HepG2 (cell line): Measurements from ENCODE around the gene MYO1C. TPM values are rescaled to one million over a fixed set of nuclear protein-coding genes. Genes with fewer than 3 reads are reported as not detected.
A peak's percentile ranks its signal among the peaks of the same experiment; 100 is the strongest.

ENCODE experiments used
- GABPA ChIP-seq, 2 experiments: IDR thresholded peaks; 2 replicates each; pipeline ENCODE4 v1.6.1; 2011 to 2016; ENCODE audit warnings: low read depth in 2 of 2, low read length in 1 of 2, missing biosample characterization in 1 of 2, missing genetic modification characterization in 1 of 2
- HDAC1 ChIP-seq: sonication (generic); formaldehyde crosslinking; IDR thresholded peaks from 2 replicates; pipeline ENCODE4 v1.5.1; 2020; ENCODE audit warnings: mild to moderate bottlenecking, missing genetic modification reagents
- HIVEP1 ChIP-seq: sonication (generic); formaldehyde crosslinking; IDR thresholded peaks from 2 replicates; pipeline ENCODE4 v1.4.0; 2020; ENCODE audit warnings: mild to moderate bottlenecking, missing genetic modification reagents
- HNRNPLL ChIP-seq: fragments of 200-400 bp; formaldehyde crosslinking; IDR thresholded peaks from 2 replicates; pipeline ENCODE4 v1.6.1; 2017; ENCODE audit warnings: mild to moderate bottlenecking, low read depth, low read length; ENCODE audit not compliant: poor library complexity, severe bottlenecking
- KDM2A ChIP-seq: sonication (generic); formaldehyde crosslinking; IDR thresholded peaks from 2 replicates; pipeline ENCODE4 v1.4.0; 2020; ENCODE audit warnings: low read depth, missing genetic modification reagents, borderline replicate concordance
- SP4 ChIP-seq: sonication (generic); formaldehyde crosslinking; IDR thresholded peaks from 2 replicates; pipeline ENCODE4 v1.8.1; 2023; ENCODE audit warnings: mild to moderate bottlenecking, missing genetic modification reagents
- TBL1XR1 ChIP-seq: fragments of 150-350 bp; IDR thresholded peaks from 2 replicates; pipeline ENCODE4 v1.6.1; 2014; ENCODE audit warnings: borderline replicate concordance, low read length; ENCODE audit not compliant: partially characterized antibody
- ZBTB7B ChIP-seq: sonication (generic); formaldehyde crosslinking; IDR thresholded peaks from 2 replicates; pipeline ENCODE4 v1.4.0; 2020; ENCODE audit warnings: missing genetic modification reagents
- ZFP36L2 ChIP-seq: sonication (generic); formaldehyde crosslinking; IDR thresholded peaks from 2 replicates; pipeline ENCODE4 v1.4.0; 2020; ENCODE audit warnings: missing genetic modification reagents
- ZNF260 ChIP-seq: sonication (generic); formaldehyde crosslinking; IDR thresholded peaks from 2 replicates; pipeline ENCODE4 v1.4.0; 2020; ENCODE audit warnings: missing genetic modification reagents, low read depth, mild to moderate bottlenecking, borderline replicate concordance
- ZNF512B ChIP-seq: sonication (generic); formaldehyde crosslinking; IDR thresholded peaks from 2 replicates; pipeline ENCODE4 v1.5.1; 2020; ENCODE audit warnings: missing genetic modification reagents, mild to moderate bottlenecking, borderline replicate concordance
- ZNF564 ChIP-seq: sonication (generic); formaldehyde crosslinking; IDR thresholded peaks from 2 replicates; pipeline ENCODE4 v1.8.1; 2023; ENCODE audit warnings: mild to moderate bottlenecking, missing genetic modification reagents
- ZSCAN29 ChIP-seq: sonication (generic); formaldehyde crosslinking; conservative IDR thresholded peaks from 2 replicates; pipeline ENCODE4 v1.4.0; 2020; ENCODE audit warnings: mild to moderate bottlenecking, missing genetic modification reagents
- polyA plus RNA-seq, 8 experiments: library from polyadenylated mRNA; depleted of rRNA in 3 of 8; stranded (reverse) in 7 of 8; unstranded in 1 of 8; fragments of >200 nt; fragmentation: Illumina TruSeq in 4 of 8; extraction: Trizol in 4 of 8; gene quantifications; 2 replicates each; pipeline versions ENCODE4 v1.2.1 to v1.2.3, GENCODE V29; 2011 to 2016; ENCODE audit warnings: low read depth in 4 of 8, missing spikeins in 1 of 8, mixed read lengths in 1 of 8; ENCODE audit not compliant: insufficient read depth in 1 of 8
- total RNA-seq, 5 experiments: library from RNA; depleted of rRNA; stranded (reverse); fragments of >200 nt; fragmentation: Illumina TruSeq; extraction: Trizol; gene quantifications; 2 replicates each; pipeline ENCODE4 v1.2.3, GENCODE V29; 2016; ENCODE audit warnings: low read depth in 1 of 5
- TF ChIP-seq, protein P1 (sequence below): sonication (generic); formaldehyde crosslinking; conservative IDR thresholded peaks from 2 replicates; pipeline ENCODE4 v1.4.0; 2020; ENCODE audit warnings: missing genetic modification reagents
- TF ChIP-seq, protein P2 (sequence below): IDR thresholded peaks from 2 replicates; pipeline ENCODE4 v1.6.1; 2016; ENCODE audit warnings: missing compliant biosample characterization, missing genetic modification reagents, borderline replicate concordance

The MYO1C gene
- total and polyA plus RNA-seq, 2 of the 13 experiments (the other 11 are each of a cell fraction or from before 2014, with no cell fraction given): 22.7 to 40.8 TPM

DNA sequence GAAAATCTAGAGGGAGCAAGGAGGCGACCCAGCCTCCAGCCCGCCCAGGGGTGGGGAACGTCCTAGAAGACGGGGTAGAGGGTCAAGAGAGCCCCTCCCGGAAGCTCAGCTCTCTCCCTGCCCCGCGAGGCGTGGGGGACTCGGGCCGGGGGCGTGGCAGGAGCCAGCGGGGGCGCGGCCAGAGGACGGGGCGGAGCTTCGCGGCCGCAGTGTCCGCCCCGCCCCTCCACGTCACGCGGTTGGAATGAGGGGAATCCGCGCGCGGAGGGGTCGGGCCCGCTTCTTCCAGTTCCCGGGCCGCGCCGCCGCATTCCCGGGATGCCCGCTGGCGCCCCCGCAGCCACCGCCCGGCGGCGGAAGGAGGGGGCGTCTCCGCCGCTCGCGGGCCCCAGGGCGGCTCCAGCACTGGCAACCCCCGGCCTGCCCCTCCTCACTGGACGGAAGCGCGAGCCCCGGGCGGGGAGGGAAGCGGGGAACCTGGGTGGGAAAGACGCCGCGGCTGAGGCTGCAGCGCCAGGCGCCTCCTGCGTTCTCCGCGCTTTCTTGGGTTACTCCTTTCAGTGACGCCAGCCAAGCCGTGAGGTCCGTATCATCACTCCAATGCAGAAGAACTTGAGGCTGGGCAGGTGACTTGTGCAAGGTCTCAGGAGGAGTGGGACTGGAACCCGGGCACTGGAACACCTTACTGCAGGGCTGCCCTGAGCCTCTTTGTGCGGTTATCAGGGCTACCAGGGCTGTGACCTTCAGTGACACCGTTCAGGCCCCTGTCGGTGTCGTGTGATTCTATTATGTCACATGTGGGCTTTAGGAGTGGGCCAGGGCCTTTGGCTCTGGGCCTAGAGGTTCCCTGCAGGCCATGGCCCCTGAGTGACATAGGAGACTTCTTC is 4.3 kb downstream of the MYO1C start (continued):
- TF ChIP-seq, protein P1, sequence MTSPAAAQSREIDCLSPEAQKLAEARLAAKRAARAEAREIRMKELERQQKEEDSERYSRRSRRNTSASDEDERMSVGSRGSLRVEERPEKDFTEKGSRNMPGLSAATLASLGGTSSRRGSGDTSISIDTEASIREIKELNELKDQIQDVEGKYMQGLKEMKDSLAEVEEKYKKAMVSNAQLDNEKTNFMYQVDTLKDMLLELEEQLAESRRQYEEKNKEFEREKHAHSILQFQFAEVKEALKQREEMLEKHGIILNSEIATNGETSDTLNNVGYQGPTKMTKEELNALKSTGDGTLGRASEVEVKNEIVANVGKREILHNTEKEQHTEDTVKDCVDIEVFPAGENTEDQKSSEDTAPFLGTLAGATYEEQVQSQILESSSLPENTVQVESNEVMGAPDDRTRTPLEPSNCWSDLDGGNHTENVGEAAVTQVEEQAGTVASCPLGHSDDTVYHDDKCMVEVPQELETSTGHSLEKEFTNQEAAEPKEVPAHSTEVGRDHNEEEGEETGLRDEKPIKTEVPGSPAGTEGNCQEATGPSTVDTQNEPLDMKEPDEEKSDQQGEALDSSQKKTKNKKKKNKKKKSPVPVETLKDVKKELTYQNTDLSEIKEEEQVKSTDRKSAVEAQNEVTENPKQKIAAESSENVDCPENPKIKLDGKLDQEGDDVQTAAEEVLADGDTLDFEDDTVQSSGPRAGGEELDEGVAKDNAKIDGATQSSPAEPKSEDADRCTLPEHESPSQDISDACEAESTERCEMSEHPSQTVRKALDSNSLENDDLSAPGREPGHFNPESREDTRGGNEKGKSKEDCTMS (CRISPR knock-in tag): no peak
- TF ChIP-seq HDAC1 (CRISPR knock-in tag): peak; percentile 58; the same call in 1 of the 2 replicates
- no peak for TF ChIP-seq ZNF564
- TF ChIP-seq HIVEP1 (CRISPR knock-in tag): peak; percentile 45; the same call in 1 of the 2 replicates
- no peak for TF ChIP-seq ZFP36L2 (CRISPR knock-in tag)
- TF ChIP-seq KDM2A (CRISPR knock-in tag): peak; percentile 52; the same call in 1 of the 2 replicates
- peak; percentile 93 for TF ChIP-seq ZSCAN29
- TF ChIP-seq SP4 (CRISPR knock-in tag): peak; percentile 71; the same call in 1 of the 2 replicates
- no peak for TF ChIP-seq ZNF512B (CRISPR knock-in tag)
- peak; percentile 63; the same call in 1 of the 2 replicates for TF ChIP-seq ZBTB7B (CRISPR knock-in tag)
- peak; percentile 20 for TF ChIP-seq TBL1XR1
- TF ChIP-seq HNRNPLL: peak; percentile 69
- no peak for TF ChIP-seq ZNF260 (CRISPR knock-in tag)
- TF ChIP-seq GABPA (IDR thresholded peaks at IDR 0.05; ENCODE audit: low read depth, low read length): no peak; the same call in 1 of the 2 replicates
- TF ChIP-seq GABPA (CRISPR knock-in tag; IDR thresholded peaks at IDR 0.05; ENCODE audit: low read depth): no peak
- TF ChIP-seq, protein P2, sequence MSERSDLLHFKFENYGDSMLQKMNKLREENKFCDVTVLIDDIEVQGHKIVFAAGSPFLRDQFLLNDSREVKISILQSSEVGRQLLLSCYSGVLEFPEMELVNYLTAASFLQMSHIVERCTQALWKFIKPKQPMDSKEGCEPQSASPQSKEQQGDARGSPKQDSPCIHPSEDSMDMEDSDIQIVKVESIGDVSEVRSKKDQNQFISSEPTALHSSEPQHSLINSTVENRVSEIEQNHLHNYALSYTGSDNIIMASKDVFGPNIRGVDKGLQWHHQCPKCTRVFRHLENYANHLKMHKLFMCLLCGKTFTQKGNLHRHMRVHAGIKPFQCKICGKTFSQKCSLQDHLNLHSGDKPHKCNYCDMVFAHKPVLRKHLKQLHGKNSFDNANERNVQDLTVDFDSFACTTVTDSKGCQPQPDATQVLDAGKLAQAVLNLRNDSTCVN (CRISPR knock-in tag): 0 out of 2 replicates have a peak, but pooled peaks have one; percentile 15
